ENCODE results near the gene SMURF2.

The SMURF2 gene

GRCh38 chr17:64499805-64500486, 162.2 kb downstream of the SMURF2 start:
- DNase-seq (ENCODE audit: low spot score), result no peak
- Mint-ChIP-seq H3K4me1 (ENCODE audit: low read depth) (peaks cover 69% of the 10 kb centered on the region), H3K27me3 (ENCODE audit: low read depth) (no peaks in the 10 kb centered on the region), H3K4me3 (no peak overlapping the region), H3K27ac (peak overlapping the region; percentile 49), H3K36me3 (ENCODE audit: low read depth) (peaks cover 80% of the 10 kb centered on the region), H3K9me3 (no peaks in the 10 kb centered on the region)

- DNase-seq (ENCODE audit: low spot score), result no peak
- H3K27ac Mint-ChIP-seq, result peak overlapping the region; percentile 99
- H3K4me1 Mint-ChIP-seq (ENCODE audit: low read depth), result peaks cover 68% of the 10 kb centered on the region
- no peaks in the 10 kb centered on the region for H3K9me3 Mint-ChIP-seq
- no peaks in the 10 kb centered on the region for H3K27me3 Mint-ChIP-seq (ENCODE audit: low read depth)
- peaks cover 76% of the 10 kb centered on the region for H3K36me3 Mint-ChIP-seq (ENCODE audit: low read depth)
- H3K4me3 Mint-ChIP-seq, result peak overlapping the region; percentile 41
Measured at GRCh38 chr17:64498308-64499203, 163.6 kb downstream of the SMURF2 start.

- H3K9me3 Mint-ChIP-seq, result no peaks in the 10 kb centered on the region
- H3K4me1 Mint-ChIP-seq (ENCODE audit: low read depth), result peaks cover 63% of the 10 kb centered on the region
- DNase-seq (ENCODE audit: low spot score), result no peak
- no peaks in the 10 kb centered on the region for H3K27me3 Mint-ChIP-seq (ENCODE audit: low read depth)
- H3K27ac Mint-ChIP-seq, result peak overlapping the region; percentile 99
- peaks cover 70% of the 10 kb centered on the region for H3K36me3 Mint-ChIP-seq (ENCODE audit: low read depth)
- H3K4me3 Mint-ChIP-seq, result peak overlapping the region; percentile 99
Measured at GRCh38 chr17:64497565-64498035, 164.5 kb downstream of the SMURF2 start.

- Mint-ChIP-seq H3K36me3 (ENCODE audit: low read depth) (peaks cover 67% of the 10 kb centered on the region), H3K27me3 (ENCODE audit: low read depth) (no peaks in the 10 kb centered on the region)
Measured at GRCh38 chr17:64496786-64497564, 165.1 kb downstream of the SMURF2 start, which contains the start of gene POLG2. POLG2 (minus strand) TSS chr17:64497054; CDS start chr17:64496968, 86 bp downstream.

GRCh38 chr17:64496348-64496785, 165.7 kb downstream of the SMURF2 start:
- H3K27me3 Mint-ChIP-seq (ENCODE audit: low read depth), result no peaks in the 10 kb centered on the region
- H3K9me3 Mint-ChIP-seq, result no peaks in the 10 kb centered on the region
- peaks cover 58% of the 10 kb centered on the region for H3K4me1 Mint-ChIP-seq (ENCODE audit: low read depth)
- H3K4me3 Mint-ChIP-seq, result peak overlapping the region; percentile 99
- peaks cover 67% of the 10 kb centered on the region for H3K36me3 Mint-ChIP-seq (ENCODE audit: low read depth)
- DNase-seq (ENCODE audit: low spot score), result no peak
- peak overlapping the region; percentile 99 for H3K27ac Mint-ChIP-seq

More at GRCh38 chr17:64496786-64497564, 165.1 kb downstream of the SMURF2 start, which contains the start of gene POLG2:
- Mint-ChIP-seq H3K9me3 (no peaks in the 10 kb centered on the region), H3K4me1 (ENCODE audit: low read depth) (peaks cover 60% of the 10 kb centered on the region), H3K4me3 (peak within 1 kb of the TSS; percentile 99), H3K27ac (peak within 1 kb of the TSS; percentile 99)
- peak; percentile 97 for DNase-seq (ENCODE audit: low spot score)
